Kidney epithelial cell (primary cell): ENCODE data around the gene NTM. TPM values are rescaled to one million over a fixed set of nuclear protein-coding genes. Genes with fewer than 3 reads are reported as not detected.

Experiments
- DNase-seq: peaks from one replicate; pipeline ENCODE4 v3.0.0-alpha.2; 2010; ENCODE audit warnings: low read depth
- H3K27me3 ChIP-seq: 2 replicates; pipeline ENCODE4 v1.6.0; 2011; ENCODE audit warnings: low read length; ENCODE audit not compliant: control insufficient read depth, insufficient read depth
- H3K36me3 ChIP-seq: 2 replicates; pipeline ENCODE4 v1.5.1; 2011; ENCODE audit warnings: low read length; ENCODE audit not compliant: control insufficient read depth, insufficient read depth
- H3K4me3 ChIP-seq: 2 replicates; pipeline ENCODE4 v1.5.1; 2011; ENCODE audit warnings: low read depth, mild to moderate bottlenecking, control low read depth, low read length
- total RNA-seq: library from RNA; depleted of rRNA; stranded (reverse); fragments of >200 nt; gene quantifications from 2 replicates; pipeline ENCODE4 v1.2.3, GENCODE V29; 2015
- TF ChIP-seq, protein P1 (sequence below): IDR thresholded peaks from 2 replicates; pipeline ENCODE4 v1.5.1; 2011; ENCODE audit warnings: mild to moderate bottlenecking, moderate library complexity, low read length, control low read depth, inconsistent platforms; ENCODE audit not compliant: insufficient read depth, poor library complexity, severe bottlenecking

NTM gene
- total RNA-seq, 1 donor from 2014 or later: 111 TPM

DNA sequence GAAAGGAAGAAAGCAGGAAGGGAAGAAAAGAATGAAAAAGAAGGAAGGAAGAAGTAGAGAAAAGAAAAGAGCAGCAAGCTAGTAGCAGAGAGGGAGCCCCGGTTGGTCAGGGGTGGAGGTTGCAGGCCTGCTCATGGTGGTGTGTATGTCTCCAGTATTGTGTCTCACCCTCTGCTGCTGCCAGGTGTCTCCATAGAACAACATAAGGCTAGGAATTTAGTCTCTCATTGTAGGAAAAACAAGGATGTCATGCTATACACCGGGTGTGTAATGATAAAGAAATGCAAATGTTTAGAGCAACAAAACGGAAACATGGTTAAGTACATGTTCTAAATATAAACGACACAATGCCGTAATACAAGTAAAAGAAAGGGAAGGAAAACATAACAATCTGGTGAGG lies 342.5 kb downstream of the NTM start:
- Histone ChIP-seq H3K36me3 (no peaks in the 10 kb centered on the region), H3K27me3 (no peaks in the 10 kb centered on the region), H3K4me3 (no peak overlapping the region)
- DNase-seq: no peak
- TF ChIP-seq, protein P1, sequence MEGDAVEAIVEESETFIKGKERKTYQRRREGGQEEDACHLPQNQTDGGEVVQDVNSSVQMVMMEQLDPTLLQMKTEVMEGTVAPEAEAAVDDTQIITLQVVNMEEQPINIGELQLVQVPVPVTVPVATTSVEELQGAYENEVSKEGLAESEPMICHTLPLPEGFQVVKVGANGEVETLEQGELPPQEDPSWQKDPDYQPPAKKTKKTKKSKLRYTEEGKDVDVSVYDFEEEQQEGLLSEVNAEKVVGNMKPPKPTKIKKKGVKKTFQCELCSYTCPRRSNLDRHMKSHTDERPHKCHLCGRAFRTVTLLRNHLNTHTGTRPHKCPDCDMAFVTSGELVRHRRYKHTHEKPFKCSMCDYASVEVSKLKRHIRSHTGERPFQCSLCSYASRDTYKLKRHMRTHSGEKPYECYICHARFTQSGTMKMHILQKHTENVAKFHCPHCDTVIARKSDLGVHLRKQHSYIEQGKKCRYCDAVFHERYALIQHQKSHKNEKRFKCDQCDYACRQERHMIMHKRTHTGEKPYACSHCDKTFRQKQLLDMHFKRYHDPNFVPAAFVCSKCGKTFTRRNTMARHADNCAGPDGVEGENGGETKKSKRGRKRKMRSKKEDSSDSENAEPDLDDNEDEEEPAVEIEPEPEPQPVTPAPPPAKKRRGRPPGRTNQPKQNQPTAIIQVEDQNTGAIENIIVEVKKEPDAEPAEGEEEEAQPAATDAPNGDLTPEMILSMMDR: no peak

DNA sequence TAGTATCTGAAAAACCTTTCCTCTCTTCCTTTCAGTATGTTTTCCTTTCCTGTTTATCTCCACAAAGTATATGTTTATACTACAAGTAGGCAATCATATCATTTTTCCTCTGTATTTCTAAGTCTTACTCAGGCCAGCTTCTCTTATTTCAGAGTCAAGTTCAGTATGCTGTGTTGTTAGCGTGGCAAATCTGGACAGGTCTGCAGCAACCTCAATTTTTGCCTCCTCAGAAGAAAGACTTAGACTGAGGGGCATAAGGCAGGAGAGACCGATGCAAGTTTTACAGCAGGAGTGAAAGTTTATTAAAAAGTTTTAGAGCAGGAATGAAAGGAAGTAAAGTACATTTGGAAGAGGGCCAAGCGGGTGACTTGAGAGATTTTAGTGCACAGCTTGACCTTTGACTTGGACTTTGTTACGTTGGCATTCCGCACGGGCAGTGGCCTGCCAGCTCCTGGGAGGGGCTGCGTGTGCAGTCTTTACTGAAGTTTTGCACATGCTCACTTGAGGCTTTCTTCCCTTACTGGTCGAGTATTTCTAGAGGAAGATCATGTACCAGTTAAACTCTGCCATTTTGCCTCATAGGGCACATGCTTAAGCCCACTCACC lies 343.2 kb downstream of the NTM start:
- no peak overlapping the region for H3K4me3 ChIP-seq
- H3K36me3 ChIP-seq: no peaks in the 10 kb centered on the region
- H3K27me3 ChIP-seq: no peaks in the 10 kb centered on the region
- TF ChIP-seq, protein P1: no peak
- no peak for DNase-seq

DNA sequence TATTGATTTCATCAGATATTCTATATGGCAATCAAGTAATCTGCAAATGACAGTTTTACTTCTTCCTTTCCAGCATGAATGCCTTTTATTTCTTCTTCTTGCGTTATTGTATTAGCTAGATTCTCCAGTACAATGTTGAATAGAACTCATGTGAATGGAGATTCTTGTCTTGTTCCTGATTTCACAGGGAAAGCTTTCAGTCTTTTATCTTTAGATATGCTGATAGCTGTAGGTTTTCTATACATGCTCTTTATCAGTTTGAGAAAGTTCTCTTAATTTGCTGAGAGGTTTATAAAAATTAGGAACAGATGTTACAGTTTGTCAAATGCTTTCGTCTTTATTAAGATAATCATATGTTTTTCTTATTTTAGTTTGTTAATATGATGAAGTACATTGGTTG lies 347.2 kb downstream of the NTM start:
- H3K36me3 ChIP-seq: no peaks in the 10 kb centered on the region
- TF ChIP-seq, protein P1: no peak
- no peak for DNase-seq
- no peaks in the 10 kb centered on the region for H3K27me3 ChIP-seq
- no peak overlapping the region for H3K4me3 ChIP-seq

DNA sequence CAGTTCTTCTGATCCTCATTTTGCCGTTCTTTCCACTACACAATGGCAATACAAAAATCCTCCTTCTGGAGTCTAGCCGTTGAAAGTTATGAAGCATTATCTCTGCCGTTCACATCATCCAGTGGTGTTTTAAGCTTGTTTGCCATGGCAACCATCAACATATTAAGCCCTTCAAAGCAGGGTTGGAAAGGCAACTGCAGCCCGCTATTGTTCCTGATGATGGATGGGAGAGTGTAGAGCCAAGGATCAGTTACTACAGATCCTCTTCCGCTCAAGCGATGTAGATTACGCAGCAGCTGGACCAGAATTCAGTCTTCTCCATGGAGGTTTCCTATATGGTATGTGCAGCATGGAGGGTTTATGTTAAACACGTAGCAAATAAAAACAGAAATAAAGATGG lies 352.7 kb downstream of the NTM start:
- Histone ChIP-seq H3K36me3 (no peaks in the 10 kb centered on the region), H3K27me3 (no peaks in the 10 kb centered on the region), H3K4me3 (no peak overlapping the region)
- DNase-seq: no peak
- TF ChIP-seq, protein P1: no peak

DNA sequence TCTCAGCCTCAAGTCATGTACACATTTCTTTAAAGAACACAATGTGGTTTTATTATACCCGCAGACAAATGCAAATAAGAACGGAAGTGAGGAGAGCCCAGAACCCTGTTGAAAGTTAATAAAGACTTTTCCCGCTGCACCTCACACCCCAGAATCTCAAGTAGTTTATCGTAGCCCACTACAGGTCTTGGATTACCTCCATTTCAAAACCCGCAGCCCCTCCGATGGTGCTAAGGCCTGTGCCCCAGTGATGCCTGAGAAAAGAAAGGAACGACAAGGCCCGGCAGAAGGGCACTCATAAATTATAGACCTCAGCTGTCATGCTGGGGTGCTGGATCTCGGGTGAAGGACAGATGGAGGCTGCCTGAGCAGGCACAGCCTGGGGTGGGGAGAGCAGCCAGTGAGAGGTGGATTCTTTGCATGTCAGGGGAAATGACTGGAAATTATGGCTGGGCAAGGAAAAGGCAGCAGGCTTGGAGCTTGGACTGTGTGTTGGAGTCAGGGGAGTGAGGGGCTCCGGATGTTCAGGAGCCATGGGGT lies 354.1 kb downstream of the NTM start:
- no peaks in the 10 kb centered on the region for H3K27me3 ChIP-seq
- no peak for DNase-seq
- no peak overlapping the region for H3K4me3 ChIP-seq
- no peaks in the 10 kb centered on the region for H3K36me3 ChIP-seq
- TF ChIP-seq, protein P1: no peak

DNA sequence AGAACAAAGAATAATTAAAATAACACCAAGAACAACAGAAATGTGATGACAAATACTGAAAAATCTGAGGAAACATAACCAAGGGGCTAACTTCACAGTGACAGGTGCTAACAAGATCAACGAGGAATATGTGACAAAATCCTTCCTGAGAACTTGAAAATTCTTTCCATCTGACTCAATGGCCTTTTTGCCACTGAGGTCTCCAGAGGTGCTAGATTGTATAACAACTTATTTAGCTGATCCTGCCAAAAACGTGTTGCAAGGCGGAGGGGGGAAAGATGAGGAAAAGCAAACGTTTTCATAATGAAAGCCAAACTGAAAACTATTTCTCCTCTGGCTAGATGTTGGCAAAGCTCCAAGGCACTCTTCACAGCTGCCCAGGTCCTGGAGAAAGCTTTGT lies 364.5 kb downstream of the NTM start:
- no peak overlapping the region for H3K4me3 ChIP-seq

More for the DNA sequence above, 364.5 kb downstream of the NTM start:
- peaks cover 8% of the 10 kb centered on the region for H3K27me3 ChIP-seq
- no peak for DNase-seq
- H3K36me3 ChIP-seq: no peaks in the 10 kb centered on the region
- TF ChIP-seq, protein P1: no peak
